Ramos (cell line): ENCODE data around the gene MAN1A1.
"Not testable (repeated sequence)": the region's sequence is repeated elsewhere in the genome, so short reads cannot be mapped to it uniquely, and the experiment has no call there.

Source experiments
- in situ Hi-C: fragments of 300-500 bp; cut with MboI; formaldehyde crosslinking; loops from one replicate; pipeline ENCODE4 v1.14.3; 2022; ENCODE audit warnings: low sequenced_read_pairs; ENCODE audit not compliant: unreplicated experiment

The MAN1A1 gene

DNA sequence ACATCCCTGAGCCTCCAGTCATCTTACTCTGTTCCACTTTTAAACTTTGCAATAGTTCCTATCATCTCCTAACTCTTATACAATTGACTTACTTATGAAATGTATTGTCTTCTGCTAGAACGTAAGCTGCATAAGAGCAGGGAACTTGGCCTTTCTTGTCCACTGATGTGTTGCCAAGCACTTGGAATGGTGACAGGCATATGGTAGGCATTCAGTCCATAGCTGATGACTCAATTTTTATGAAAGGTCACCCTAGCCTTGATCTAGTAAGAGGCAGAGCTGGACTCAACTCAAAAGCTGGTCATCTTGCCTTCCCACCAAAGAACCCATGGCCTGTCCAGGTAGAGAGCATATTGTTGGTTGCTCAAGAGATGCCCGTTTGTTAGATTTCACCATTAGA is 188.7 kb downstream of the MAN1A1 start:
- in situ Hi-C loops: no loop called here

DNA sequence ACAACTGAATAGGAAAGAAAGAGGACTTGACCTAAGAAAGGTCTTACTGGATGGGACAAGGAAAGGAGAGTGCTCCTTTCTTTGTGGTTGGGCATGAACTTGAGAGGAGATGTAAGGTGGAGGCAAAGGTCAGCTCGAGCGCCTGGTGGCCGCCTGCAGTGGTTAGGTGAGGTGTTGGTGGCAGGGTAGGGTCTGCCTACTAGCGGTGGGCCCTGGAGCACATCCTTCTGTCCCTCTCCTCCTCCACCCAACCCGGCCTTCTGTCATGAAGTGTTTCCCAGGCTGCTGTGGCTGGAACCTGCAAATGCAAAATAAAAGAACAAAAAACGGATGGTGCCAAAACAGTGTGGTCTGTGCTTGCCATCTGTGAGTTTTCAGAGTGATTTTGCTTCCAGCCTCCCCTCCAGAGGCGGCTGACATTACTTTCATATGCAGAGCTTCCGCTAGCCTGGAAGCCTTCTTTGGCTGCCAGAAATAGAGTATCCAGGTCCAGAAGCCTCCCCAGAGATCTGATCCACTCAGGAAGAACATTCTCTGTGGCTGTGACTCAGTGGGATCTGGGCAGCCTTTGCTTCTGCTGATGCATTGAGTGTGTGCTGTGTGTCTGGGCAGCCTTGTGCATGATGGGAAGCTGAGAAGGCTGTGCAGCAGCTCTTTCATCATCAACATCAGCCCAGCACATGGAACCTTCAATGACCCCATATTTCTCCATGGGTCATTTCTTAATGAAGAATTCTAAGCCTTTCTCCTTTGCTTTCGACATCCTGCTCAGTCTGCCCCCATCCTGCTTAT is 191.3 kb downstream of the MAN1A1 start:
- in situ Hi-C loops: no loop called here

DNA sequence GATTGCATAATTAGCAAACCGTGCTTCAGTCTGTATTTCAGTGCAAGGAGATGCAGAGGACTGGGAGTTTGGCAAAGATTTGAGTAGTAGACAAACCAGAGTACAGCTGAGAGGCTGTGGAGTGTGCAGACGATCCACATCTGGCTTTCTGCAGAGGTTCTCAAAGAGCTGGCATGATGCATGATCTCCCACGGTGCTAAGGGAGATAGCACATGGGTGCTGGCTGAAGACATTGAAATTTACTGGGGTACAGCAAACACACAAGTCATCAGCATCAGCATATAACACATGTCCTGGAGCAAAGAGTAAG is 192.1 kb downstream of the MAN1A1 start:
- in situ Hi-C loops: no loop called here

DNA sequence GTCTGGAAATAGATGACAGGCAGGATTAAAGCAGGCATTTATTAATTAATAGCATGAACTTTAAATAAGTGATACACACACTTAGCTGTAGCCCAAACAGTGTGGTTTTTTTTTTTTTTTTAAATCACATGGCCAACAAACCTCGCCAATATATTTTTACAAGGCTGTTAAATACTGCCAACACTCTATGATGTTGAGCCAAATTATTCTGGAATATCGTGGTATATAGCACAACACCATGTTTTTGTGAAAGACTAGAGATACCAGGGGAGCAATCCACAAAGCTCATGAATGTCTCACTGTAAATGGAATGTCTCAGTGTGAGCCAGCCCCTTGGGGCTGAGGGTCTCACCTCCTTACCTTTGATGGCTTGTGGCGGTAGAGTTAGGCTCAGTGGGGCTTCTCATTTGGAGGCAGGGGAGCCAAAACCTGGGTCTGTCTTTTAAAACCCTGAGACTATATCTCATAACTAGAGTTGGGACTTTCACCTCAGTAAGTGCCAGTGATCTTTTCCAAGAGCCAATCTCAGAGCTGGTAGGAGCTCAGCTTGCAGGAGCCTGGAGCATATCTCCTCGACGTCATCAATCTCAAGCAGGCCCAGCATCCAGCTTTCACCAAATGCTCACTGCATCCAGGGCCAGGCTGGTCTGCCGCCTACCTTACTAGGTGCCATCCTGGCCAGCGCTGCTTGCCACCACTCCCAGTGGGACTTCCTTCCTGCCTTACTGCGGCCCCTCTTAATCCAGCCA is 192.6 kb downstream of the MAN1A1 start:
- in situ Hi-C loops: no loop called here

DNA sequence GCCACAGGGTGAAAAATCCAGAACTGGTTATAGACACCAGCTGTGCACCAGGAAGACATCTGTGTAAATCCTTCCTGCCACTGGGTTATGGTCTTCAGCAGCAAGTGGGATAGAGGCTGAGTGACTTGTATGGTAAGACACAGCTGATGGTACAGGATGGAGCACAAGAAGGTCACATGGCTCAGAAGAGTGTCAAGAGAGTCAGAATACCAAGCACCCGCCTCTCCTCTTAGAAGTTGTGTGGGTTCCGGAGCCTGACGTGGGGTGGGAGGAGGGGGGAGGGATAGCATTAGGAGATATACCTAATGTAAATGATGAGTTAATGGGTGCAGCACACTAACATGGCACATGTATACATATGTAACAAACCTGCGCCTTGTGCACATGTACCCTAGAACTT is 193.5 kb downstream of the MAN1A1 start:
- in situ Hi-C loops: not testable (repeated sequence)

DNA sequence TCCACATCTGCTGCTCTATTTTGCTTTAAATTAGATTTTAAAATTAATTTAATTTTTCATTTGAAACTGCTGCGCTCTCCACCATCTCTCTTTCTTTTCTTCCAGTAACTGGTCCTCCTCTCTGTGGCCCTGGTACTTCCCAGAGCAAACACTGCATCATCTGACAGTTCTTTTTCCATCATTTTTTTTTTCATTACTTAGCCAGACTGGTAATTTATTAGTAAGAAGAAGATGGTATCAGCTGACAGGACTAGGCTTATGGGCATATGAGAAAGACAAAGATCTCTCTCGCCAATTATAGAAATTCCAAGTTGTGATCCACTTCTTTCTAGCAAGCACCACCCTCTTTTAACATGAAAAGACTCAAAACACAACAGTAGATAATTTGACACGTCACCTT is 197.4 kb downstream of the MAN1A1 start:
- in situ Hi-C loops: no loop called here

DNA sequence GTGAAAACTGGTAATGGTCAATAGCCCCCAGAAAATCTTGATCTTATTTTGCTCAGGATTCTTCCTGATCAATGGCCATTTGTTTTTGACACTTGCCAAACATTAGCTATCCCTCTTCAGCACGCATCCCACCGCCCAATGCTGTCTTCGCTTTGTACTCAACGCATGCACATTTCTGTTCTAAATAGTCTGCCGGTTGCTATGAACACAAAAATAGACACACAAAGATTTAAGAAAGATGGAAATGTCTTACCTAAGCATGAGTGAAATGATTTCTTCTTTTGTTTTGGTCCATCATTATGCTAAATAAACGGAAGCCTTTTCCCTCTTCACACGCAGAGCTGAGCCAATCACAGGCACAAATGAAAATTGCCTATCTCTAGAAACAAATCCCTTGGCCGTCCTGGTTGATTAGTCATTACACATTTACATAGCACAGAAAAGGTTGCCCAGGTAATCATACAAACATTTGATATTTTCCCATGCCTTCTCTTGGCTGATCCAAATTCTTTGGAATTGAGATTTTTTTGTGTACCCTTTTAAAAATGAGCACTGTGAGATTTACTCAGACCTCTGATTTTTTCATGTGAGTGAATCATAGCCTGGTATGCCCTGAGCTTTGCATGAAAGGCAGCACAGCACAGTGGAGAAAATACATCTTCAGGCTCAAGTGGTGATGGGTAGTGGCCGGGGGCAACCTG is 200.6 kb downstream of the MAN1A1 start:
- in situ Hi-C loops: loop anchor here (25.0 kb wide), 1 partner anchor 813 kb away; no protein-coding TSS in a partner anchor

DNA sequence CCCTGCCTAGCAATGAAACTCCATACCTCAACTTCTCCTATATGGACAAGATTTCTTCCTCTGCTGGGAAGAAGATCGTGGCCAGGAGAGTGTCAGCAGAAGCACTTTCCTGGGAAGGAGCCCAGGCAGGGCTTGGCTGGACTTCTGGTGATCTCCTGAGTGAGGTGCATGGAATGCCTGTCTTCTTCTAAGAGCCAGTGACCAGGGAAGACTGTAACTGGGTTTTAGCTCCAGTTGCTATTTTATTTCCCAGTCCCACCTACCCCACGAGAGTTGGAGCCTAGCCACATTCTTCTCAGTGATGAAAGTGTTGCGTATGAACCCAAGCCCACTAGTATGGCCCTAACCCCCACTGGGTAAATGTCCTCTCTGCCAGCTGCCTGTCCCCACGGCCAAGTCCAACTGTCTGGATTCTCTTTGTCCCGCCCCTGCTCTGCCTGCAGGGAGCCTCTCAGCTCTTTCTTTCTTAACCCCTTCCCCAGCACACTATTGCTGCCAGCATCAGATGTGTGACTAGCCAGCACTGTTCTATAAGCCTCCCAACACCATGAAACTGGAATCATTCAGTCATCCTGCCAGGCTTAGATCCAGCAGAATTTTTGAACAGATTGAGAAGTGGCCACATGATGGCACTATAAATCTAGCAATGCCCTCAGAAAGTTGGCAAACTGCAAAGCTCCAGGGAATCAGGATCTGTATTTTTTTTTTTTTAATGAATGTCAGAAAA is 201.3 kb downstream of the MAN1A1 start:
- in situ Hi-C loops: loop anchor here (25.0 kb wide), 1 partner anchor 814 kb away; no protein-coding TSS in a partner anchor

DNA sequence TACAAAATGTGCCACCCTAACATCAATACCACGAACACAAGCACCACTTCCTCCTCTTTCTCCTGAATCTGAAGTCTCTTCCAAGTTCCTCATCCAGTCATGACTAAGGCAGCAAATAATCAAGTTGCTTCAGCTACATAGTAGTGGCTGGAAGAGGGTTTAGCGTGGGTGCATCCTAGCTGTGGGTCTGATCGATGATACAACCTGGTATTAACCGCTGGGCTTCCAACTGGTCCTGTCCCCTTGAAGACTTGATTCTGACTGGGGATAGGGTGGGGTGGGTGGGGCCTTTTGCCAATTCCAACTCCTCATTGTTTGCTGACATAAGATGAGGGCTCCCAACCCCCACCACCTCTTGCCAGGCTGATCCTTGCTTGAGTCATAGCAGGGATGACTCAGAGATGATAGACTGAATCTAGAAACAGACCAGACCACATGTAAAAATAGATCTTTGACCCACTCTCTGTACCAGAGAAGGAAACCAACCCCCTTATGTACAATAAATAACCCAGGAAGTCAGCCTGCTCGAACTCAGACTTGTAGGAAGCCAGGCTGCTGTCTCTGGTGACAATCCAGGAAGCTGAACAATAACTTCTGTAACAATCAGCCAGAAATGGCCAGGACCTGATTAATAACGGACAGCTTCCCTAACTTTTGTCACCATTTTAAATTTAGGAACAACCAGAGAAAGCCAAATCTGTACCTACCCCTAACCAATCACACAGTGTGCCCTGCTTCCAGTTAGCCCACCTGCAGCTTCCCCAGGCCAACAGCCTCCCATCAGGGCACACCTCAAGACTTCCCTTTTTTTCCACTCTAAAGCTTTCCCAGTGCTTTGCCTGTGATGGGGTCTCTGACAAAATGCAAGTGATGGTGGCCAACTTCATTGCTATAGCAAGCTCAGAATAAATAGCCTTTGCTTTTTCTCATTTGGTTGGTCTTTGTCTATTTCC is 202.2 kb downstream of the MAN1A1 start:
- in situ Hi-C loops: loop anchor here (25.0 kb wide), 1 partner anchor 815 kb away; no protein-coding TSS in a partner anchor

DNA sequence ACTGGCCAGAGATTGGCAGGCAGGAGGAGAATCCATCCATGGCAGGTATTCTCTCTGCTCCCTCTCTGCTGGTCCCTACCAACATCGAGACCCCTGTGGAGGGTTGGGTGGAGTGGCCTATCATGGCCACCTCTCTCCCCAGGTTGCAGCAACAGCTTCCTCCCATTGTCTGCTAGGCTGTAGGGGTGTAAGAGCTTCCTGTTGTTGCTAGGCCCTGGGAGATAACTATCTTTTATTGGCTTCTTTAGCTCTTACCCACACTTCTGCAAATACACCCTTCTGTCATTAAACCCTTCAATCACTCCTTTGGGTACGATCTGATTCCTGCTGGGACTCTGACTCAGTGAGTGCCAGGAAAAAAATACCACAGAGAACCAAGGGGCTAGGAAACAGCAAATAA is 204.4 kb downstream of the MAN1A1 start:
- in situ Hi-C loops: loop anchor here (25.0 kb wide), 1 partner anchor 817 kb away; no protein-coding TSS in a partner anchor

DNA sequence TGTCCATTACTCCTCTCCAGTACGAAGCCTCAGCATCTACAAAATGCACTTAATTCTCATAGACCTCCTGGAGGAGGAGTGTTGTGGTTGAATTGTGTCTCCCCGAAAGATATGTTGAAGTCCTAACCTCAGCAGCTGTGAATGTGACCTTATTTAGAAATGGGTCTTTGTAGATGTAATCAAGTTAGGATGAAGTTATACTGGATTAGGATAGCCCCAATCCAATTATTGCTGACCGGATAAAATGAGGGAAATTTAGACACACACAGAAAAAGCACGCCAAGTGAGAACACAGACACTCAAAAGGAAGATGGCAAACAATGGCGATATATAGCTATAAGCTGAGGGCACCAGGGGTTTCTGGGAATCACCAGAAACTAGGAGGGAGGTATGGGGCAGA is 206.9 kb downstream of the MAN1A1 start:
- in situ Hi-C loops: loop anchor here (25.0 kb wide), 1 partner anchor 820 kb away; no protein-coding TSS in a partner anchor

DNA sequence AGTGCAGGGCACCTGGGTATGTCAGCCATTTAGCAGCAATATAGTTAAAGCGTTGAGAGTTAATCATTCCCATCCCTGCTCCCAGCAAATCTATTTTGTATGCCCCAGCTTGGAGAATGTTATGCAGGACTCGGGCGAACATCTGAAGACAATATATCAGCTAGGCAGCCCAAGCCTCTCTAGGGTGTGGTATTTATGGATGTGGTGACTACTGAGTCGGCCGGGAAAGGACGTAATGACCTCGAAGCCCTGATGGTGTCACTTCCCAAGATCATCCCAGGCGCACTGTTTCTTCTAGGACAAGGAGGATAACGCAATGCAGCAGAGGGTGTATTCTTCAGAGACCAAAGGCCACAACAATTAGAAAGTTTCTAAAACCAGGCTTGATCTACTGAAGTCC is 207.5 kb downstream of the MAN1A1 start:
- in situ Hi-C loops: loop anchor here (25.0 kb wide), 1 partner anchor 820 kb away; no protein-coding TSS in a partner anchor

DNA sequence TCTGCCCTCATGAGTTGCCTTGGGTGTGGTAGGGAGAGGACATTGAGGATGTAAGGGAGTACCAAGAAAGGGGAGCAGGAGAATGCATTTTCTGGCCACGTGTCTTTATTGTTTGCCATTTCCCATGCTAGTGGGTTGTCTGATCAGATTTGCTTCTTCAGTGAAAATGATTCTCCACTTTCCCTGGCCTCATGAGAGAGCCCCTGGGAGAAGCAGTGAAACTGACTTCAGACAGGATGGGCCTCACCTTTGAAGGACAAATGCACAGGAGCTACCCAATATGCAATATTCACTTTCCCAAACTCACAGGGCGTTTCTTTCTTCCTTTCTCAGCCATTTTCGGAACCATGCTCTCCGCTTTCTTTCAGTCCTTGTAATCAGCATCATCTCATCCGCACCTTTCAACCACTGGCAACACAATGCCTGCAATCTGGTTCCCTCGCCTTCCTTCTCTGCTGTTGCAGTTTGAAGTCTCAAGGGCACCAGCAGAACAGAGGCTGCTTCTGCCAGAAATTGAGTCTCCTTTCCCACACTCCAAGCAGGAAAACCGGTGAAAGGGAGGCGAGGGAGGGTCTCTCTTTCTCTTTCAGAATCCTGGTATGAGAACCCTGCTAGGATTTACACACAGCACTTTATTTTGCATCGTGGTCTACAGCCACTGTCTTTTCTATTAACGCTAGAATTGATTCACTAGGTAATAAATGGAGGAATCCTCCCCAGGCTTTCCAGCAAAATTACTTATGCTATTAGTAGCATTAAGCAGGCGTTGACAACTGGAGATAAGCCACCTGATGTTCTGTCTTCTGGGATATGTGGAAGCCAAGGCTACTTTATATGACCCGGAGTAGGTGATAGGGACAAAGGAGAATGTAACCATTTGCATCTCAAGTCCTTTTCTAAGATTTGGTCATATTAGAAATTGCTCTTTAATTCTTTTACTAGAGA is 209.1 kb downstream of the MAN1A1 start:
- in situ Hi-C loops: loop anchor here (25.0 kb wide), 1 partner anchor 822 kb away; no protein-coding TSS in a partner anchor

DNA sequence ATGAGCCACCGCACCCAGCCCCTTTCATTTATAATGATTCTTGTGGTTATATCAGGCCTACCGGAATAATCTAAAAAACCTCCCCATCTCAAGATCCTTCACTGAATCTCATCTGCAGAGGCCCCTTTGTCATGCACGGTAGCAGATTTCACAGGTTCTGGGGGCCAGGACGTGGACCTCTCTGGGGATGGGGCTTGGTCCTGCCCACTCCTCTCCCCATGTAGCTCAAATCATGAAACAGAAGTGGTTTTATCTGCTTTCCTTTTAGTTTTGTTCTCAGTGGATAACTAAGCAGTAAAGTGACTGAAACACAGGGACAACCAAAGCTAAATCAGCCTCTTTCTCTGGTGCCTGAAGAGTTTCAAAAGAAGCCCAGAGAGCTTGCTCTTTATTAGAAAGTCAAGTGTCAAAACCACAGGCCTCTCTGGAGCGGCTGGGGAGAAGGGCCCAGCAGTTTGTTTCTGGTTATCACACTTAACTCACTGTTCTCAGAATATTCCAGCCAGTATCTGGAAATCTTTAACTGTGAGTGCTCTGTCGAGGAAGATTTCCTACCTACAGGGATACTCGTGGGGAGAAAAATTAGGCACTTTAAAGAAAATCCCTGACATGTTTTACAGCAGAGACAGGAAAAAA is 210.5 kb downstream of the MAN1A1 start:
- in situ Hi-C loops: loop anchor here (25.0 kb wide), 1 partner anchor 823 kb away; no protein-coding TSS in a partner anchor

DNA sequence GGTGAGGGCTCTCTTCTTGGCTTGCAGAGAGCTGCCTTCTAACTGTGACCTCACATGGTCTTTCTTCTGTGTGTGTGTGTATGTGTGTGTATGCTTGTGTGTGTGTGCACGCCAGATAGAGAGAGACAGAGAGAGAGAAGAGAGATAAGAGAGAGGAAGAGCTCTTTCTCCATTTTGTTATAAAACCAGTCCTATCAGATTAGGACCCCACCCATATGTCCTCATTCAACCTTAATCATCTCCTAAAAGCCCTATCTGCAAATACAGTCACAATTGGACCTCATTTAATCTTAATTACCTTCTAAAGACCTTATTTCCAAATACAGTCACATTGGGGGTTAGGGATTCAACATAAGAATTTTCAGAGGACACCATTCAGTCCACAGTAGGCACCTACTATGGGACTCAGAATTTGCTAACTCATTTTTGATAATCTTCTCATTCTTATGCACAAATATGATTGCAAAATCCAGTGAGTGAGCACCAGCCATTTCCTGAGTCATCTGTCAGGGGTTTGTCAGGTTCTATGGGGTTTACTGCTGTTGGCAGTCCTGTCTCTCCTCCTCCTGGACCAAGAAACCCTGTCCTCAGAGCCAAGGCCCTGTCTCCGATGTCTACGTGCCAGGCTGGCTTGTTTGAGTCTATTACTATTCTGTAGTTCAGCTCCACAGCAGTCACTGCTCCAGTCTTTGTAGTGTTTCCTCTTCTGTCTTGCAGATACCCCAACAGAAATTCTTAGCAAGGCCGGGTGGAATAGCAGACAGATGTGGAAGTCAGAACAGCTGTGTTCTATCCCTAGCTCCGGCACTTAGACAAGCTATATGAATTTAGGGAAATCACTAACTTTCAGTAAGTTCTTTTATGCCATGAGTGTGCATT is 212.1 kb downstream of the MAN1A1 start:
- in situ Hi-C loops: loop anchor here (25.0 kb wide), 1 partner anchor 825 kb away; no protein-coding TSS in a partner anchor

DNA sequence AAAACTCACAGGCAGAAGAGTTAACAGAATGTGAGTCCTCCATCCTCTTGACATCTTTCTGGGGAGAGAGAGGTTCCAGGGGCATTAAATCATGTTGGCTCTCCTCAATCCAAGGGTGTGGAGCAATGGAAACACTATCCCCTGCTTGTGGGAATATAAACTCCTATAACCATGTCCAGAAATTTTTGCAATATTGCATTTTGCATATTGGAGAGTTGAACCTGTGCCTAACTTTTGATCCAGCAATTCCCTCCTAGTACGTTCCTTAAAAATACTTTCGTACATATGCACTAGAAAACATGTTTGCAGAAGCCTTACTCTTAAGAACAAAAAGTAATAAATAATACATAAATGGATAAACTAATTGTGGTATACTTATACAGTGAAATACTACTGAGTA is 214.8 kb downstream of the MAN1A1 start:
- in situ Hi-C loops: loop anchor here (25.0 kb wide), 1 partner anchor 828 kb away; no protein-coding TSS in a partner anchor
